ENCODE results near the gene SIRPD.
"Not testable (repeated sequence)": the region's sequence is repeated elsewhere in the genome, so short reads cannot be mapped to it uniquely, and the experiment has no call there.

- TF ChIP-seq, protein P1, sequence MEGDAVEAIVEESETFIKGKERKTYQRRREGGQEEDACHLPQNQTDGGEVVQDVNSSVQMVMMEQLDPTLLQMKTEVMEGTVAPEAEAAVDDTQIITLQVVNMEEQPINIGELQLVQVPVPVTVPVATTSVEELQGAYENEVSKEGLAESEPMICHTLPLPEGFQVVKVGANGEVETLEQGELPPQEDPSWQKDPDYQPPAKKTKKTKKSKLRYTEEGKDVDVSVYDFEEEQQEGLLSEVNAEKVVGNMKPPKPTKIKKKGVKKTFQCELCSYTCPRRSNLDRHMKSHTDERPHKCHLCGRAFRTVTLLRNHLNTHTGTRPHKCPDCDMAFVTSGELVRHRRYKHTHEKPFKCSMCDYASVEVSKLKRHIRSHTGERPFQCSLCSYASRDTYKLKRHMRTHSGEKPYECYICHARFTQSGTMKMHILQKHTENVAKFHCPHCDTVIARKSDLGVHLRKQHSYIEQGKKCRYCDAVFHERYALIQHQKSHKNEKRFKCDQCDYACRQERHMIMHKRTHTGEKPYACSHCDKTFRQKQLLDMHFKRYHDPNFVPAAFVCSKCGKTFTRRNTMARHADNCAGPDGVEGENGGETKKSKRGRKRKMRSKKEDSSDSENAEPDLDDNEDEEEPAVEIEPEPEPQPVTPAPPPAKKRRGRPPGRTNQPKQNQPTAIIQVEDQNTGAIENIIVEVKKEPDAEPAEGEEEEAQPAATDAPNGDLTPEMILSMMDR (IDR thresholded peaks at IDR 0.05; ENCODE audit: low read length), result not testable (repeated sequence)
- TF ChIP-seq EZH2 (optimal IDR thresholded peaks at IDR 0.05; ENCODE audit: low read depth, low read length); EZH2phosphoT487 (IDR thresholded peaks at IDR 0.05; ENCODE audit: low read length): not testable (repeated sequence)
Observed at GRCh38 chr20:1576003-1576402, 18.5 kb upstream of the SIRPD start.

Data from MM.1S (cell line).